DND-41 (cell line): ENCODE results near the gene UNC5C.
"Not testable (repeated sequence)": the region's sequence is repeated elsewhere in the genome, so short reads cannot be mapped to it uniquely, and the experiment has no call there.

Experiments
- ATAC-seq: fragments of 200-7000 bp; cut with Tn5 transposase; 3 replicates; pipeline ENCODE4 v1.9.1; 2021; ENCODE audit warnings: low read depth; ENCODE audit not compliant: insufficient read depth
- DNase-seq: peaks from one replicate; pipeline ENCODE4 v3.0.0-alpha.2; 2020
- H2AFZ ChIP-seq: 2 replicates; pipeline ENCODE4 v1.6.0; 2012; ENCODE audit warnings: low read depth, low read length
- H3K27ac ChIP-seq: 2 replicates; pipeline ENCODE4 v1.5.1; 2012; ENCODE audit warnings: low read length, inconsistent platforms
- H3K27me3 ChIP-seq: fragments of 200-600 bp; sonication (generic); 2 replicates; pipeline ENCODE4 v1.6.0; 2012; ENCODE audit warnings: low read length, mild to moderate bottlenecking, inconsistent platforms; ENCODE audit not compliant: insufficient read depth, poor library complexity
- H3K36me3 ChIP-seq: 2 replicates; pipeline ENCODE4 v1.5.1; 2012; ENCODE audit warnings: low read length, inconsistent platforms; ENCODE audit not compliant: insufficient read depth
- H3K4me1 ChIP-seq: 2 replicates; pipeline ENCODE4 v1.5.1; 2012; ENCODE audit warnings: mild to moderate bottlenecking, low read length; ENCODE audit not compliant: insufficient read depth
- H3K4me2 ChIP-seq: 2 replicates; pipeline ENCODE4 v1.6.0; 2012; ENCODE audit warnings: mild to moderate bottlenecking, moderate library complexity, low read length, inconsistent platforms; ENCODE audit not compliant: insufficient read depth
- H3K4me3 ChIP-seq, 2 experiments: fragments of 200-600 bp in 1 of 2; shearing (Covaris generic) in 1 of 2; 2 replicates each; pipeline ENCODE4 v1.5.1; 2012 to 2016; ENCODE audit warnings: inconsistent platforms in 2 of 2, low read length in 2 of 2, mild to moderate bottlenecking in 2 of 2, low read depth in 1 of 2, moderate library complexity in 1 of 2
- H3K79me2 ChIP-seq: 2 replicates; pipeline ENCODE4 v1.6.0; 2012; ENCODE audit warnings: low read length, inconsistent platforms; ENCODE audit not compliant: insufficient read depth
- H3K9ac ChIP-seq: 2 replicates; pipeline ENCODE4 v1.6.0; 2012; ENCODE audit warnings: low read depth, mild to moderate bottlenecking, inconsistent platforms, low read length, moderate library complexity
- H3K9me3 ChIP-seq: 2 replicates; pipeline ENCODE4 v1.5.1; 2012; ENCODE audit warnings: low read length, moderate library complexity, mild to moderate bottlenecking, inconsistent platforms; ENCODE audit not compliant: insufficient read depth, severe bottlenecking
- H4K20me1 ChIP-seq: 2 replicates; pipeline ENCODE4 v1.6.0; 2012; ENCODE audit warnings: low read length; ENCODE audit not compliant: insufficient read depth
- CTCF ChIP-seq: IDR thresholded peaks from 2 replicates; pipeline ENCODE4 v1.5.1; 2012; ENCODE audit warnings: borderline replicate concordance, low read length, moderate library complexity, mild to moderate bottlenecking; ENCODE audit not compliant: poor library complexity, severe bottlenecking; ENCODE audit errors: extremely low read depth
- EZH2 ChIP-seq: IDR thresholded peaks from 3 replicates; pipeline ENCODE4 v1.6.1; 2012; ENCODE audit warnings: borderline replicate concordance, low read depth, mild to moderate bottlenecking, moderate library complexity, low read length, inconsistent platforms; ENCODE audit not compliant: severe bottlenecking

UNC5C gene

GRCh38 chr4:95151255-95151654, 397.5 kb downstream of the UNC5C start:
- Histone ChIP-seq H3K27ac (no peak overlapping the region), H3K9me3 (no peaks in the 10 kb centered on the region), H3K27me3 (no peaks in the 10 kb centered on the region), H3K79me2 (no peaks in the 10 kb centered on the region), H3K36me3 (peaks cover 66% of the 10 kb centered on the region), H3K4me1 (peaks cover 40% of the 10 kb centered on the region), H4K20me1 (no peaks in the 10 kb centered on the region), H3K4me2 (no peak overlapping the region), H3K4me3 (no peak overlapping the region), H3K9ac (no peak overlapping the region), H2AFZ (no peak overlapping the region)
- ATAC-seq, result no peak
- TF ChIP-seq EZH2 (no peak), CTCF (no peak)
- DNase-seq, result no peak

- ATAC-seq (peak; percentile 62; the same call in 2 of the 3 replicates), DNase-seq (no peak)
- Histone ChIP-seq H3K36me3 (peaks cover 61% of the 10 kb centered on the region), H4K20me1 (no peaks in the 10 kb centered on the region), H3K9me3 (peaks cover 3% of the 10 kb centered on the region), H3K4me2 (no peak overlapping the region), H2AFZ (no peak overlapping the region), H3K27me3 (no peaks in the 10 kb centered on the region), H3K79me2 (no peaks in the 10 kb centered on the region), H3K4me3 (no peak overlapping the region), H3K9ac (no peak overlapping the region), H3K27ac (no peak overlapping the region), H3K4me1 (no peaks in the 10 kb centered on the region)
- TF ChIP-seq EZH2, result no peak
- peak; percentile 7 for TF ChIP-seq CTCF
Observed at GRCh38 chr4:95142932-95143331, 405.8 kb downstream of the UNC5C start.

- Histone ChIP-seq H3K79me2 (no peaks in the 10 kb centered on the region), H3K4me2 (no peak overlapping the region), H3K4me3 (no peak overlapping the region), H3K27me3 (no peaks in the 10 kb centered on the region), H3K9ac (no peak overlapping the region), H3K27ac (no peak overlapping the region), H4K20me1 (no peaks in the 10 kb centered on the region), H3K4me1 (no peaks in the 10 kb centered on the region), H3K9me3 (peaks cover 3% of the 10 kb centered on the region), H3K36me3 (peaks cover 58% of the 10 kb centered on the region), H2AFZ (no peak overlapping the region)
- ATAC-seq (no peak), DNase-seq (no peak)
- no peak for TF ChIP-seq CTCF
- no peak for TF ChIP-seq EZH2
Observed at GRCh38 chr4:95141361-95141760, 407.4 kb downstream of the UNC5C start.

GRCh38 chr4:95139424-95139823, 409.3 kb downstream of the UNC5C start:
- H2AFZ ChIP-seq, H3K27me3 ChIP-seq, DNase-seq, H3K4me1 ChIP-seq, H3K4me3 ChIP-seq, H3K9me3 ChIP-seq, H3K4me2 ChIP-seq, ATAC-seq, H3K9ac ChIP-seq, H4K20me1 ChIP-seq, H3K27ac ChIP-seq, H3K79me2 ChIP-seq: not testable (repeated sequence)
- peaks cover 60% of the 10 kb centered on the region for H3K36me3 ChIP-seq

- DNase-seq, H2AFZ ChIP-seq, H3K27me3 ChIP-seq, H4K20me1 ChIP-seq, H3K9ac ChIP-seq, H3K79me2 ChIP-seq, H3K27ac ChIP-seq, H3K4me3 ChIP-seq, H3K4me2 ChIP-seq, ATAC-seq, H3K9me3 ChIP-seq: not testable (repeated sequence)
- Histone ChIP-seq H3K4me1 (peaks cover 14% of the 10 kb centered on the region), H3K36me3 (peaks cover 64% of the 10 kb centered on the region)
Observed at GRCh38 chr4:95134016-95134415, 414.8 kb downstream of the UNC5C start.
